ENCODE data around the gene OR2T11.
"Not testable (repeated sequence)": the region's sequence is repeated elsewhere in the genome, so short reads cannot be mapped to it uniquely, and the experiment has no call there.

OR2T11 gene

DNA sequence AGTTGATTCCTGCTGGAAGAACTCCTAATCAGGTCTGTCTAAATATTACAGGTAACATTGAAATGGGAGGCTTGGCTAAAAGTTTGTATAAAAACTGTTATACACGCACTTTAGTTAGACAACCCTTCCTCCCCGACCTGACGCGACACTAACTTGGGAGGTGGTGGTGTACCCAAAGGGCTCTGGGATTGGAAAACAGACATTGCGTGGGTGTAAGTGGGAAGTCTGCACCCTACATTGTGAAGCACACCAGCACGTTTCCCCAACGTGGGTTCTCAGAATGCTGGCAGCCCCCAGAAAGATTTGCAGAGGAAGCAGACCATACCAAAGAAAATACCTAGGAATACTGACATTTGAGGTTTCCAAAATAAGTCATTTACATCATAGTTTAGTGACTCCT is 16.8 kb downstream of the OR2T11 start:
- DNase-seq, result no peak

DNA sequence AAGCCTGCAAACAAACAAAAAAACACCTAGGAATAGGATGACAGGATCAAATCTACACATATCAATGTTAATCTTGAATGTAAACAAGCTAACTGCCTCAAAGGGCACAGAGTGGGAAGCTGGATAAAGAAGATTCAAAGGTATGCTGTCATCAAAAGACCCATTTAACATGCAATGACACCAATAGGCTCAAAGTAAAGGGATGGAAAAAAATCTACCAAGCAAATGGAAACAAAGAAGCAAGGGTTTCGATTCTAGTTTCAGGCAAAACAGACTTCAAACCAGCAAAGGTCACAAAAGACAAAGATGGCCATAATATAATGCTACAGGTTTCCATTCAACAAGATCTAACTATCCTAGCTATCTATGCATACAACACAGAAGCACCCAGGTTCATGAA is 21.1 kb downstream of the OR2T11 start:
- DNase-seq, result no peak

- no peak for DNase-seq
Measured at GRCh38 chr1:248611883-248612414, 22.9 kb downstream of the OR2T11 start.

DNA sequence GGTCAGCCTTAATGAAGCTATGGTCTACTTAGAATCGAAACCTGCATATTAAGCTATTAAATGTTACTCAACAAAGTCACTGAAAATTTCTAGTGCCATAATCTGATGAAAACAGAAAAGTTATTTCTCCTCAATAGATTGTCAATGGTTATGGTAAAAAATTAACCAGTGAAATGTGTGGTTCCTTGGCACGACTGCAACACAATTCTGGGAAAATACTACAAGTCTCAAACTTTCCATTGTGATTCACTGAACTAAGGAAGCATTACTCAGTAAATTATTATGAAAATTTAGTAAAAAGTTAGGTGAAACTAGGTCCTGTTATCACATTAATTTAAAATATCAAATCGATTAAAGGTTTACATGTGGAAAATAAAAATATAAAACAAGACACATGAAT is 24.6 kb downstream of the OR2T11 start:
- no peak for DNase-seq

- no peak for DNase-seq
Measured at GRCh38 chr1:248599396-248599795, 35.5 kb downstream of the OR2T11 start.

- DNase-seq, result no peak
Measured at GRCh38 chr1:248597589-248597988, 37.3 kb downstream of the OR2T11 start, which contains the start of gene OR2T10. TSS of gene OR2T10 (minus strand) at chr1:248597700. CDS start at chr1:248593768, 3,932 bp downstream.

DNA sequence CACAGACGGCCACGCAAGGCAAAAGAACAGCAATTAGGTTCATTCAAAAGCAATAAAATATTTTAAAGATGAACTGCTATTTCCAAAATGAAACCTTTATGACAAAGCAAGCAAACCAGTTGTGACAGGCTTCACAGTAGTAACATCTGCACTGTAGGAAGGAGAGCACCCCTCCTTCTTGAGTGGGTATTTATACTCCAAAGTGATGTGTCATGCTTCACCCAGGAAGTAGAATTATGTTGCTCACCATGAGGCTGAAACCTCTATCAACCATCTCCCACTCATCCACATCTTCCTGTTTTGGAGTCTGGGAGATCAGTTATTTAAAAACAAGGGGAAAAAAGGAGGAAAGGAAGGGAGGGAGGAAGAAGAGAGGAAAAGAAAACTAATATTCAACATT is 38.3 kb downstream of the OR2T11 start:
- DNase-seq, result no peak

GRCh38 chr1:248593226-248593625 is 41.7 kb downstream of the OR2T11 start:
- DNase-seq, result no peak

- no peak for DNase-seq
Measured at GRCh38 chr1:248592655-248593054, 42.2 kb downstream of the OR2T11 start.

DNA sequence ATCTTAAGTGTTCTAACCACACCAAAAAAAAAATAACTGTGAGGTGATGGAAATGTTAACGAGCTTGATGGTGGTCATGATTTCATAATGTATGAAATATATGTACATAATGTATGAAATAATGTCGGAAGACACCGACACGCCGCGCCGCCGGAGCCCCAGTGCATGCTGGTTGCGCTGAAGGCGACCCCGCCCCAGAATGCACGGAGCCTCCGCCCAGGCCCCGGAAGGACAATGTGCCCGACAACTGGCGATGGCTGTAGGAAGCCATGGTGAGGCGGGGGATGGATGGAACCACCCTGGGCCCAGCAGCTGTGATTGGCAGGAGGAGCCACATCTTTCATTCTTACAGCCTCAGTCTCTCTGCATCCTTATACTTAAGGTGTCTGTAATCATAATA is 44.8 kb downstream of the OR2T11 start:
- no peak for DNase-seq

GRCh38 chr1:248589334-248589733 is 45.6 kb downstream of the OR2T11 start:
- no peak for DNase-seq

GRCh38 chr1:248585266-248585665 is 49.6 kb downstream of the OR2T11 start:
- DNase-seq, result no peak

GRCh38 chr1:248576260-248576980 is 58.5 kb downstream of the OR2T11 start:
- no peak for DNase-seq

DNA sequence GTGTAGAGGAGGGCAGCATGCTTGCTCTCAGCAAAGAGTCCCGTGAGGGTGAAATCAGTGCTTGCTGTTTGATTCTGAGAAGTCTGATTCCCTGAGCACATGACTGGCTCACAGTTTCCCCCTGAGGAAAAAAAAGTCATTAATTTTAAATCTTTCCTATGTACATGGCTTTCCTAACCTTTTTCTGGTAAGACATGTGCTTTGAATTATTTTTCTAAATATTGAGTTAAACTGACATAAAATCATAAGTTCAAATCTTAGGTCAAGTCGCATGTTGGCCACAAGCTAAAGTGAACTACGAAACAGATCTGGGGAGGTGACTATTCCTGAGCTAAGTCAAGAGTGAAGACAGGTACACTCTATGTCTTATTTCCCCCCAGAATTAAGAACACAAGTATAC is 60.2 kb downstream of the OR2T11 start, which contains the start of gene OR2T34:
TSS of gene OR2T34 (minus strand) at position 101 of the 400 bp plus-strand sequence. CDS start at position 101, 0 bp downstream.
- not testable (repeated sequence) for DNase-seq

- DNase-seq, result not testable (repeated sequence)
Measured at GRCh38 chr1:248573856-248574255, 61.0 kb downstream of the OR2T11 start.
